Motor neuron (in vitro differentiated cells): Measurements from ENCODE around the gene NACC1. TPM values are rescaled to one million over a fixed set of nuclear protein-coding genes. Genes with fewer than 3 reads are reported as not detected.
A peak's percentile ranks its signal among the peaks of the same experiment; 100 is the strongest.
"Not testable (repeated sequence)": the region's sequence is repeated elsewhere in the genome, so short reads cannot be mapped to it uniquely, and the experiment has no call there.

Source experiments
- ATAC-seq, 8 experiments: fragments of 200-7000 bp; cut with Tn5 transposase; replicated peaks in 6 of 8; 2 replicates each; pipeline ENCODE4 v1.8.0; 2021; ENCODE audit warnings: mild to moderate bottlenecking in 8 of 8, moderate library complexity in 8 of 8
- H3K27ac ChIP-seq, 2 donors: fragments of 250-450 bp; sonication (Bioruptor Pico); 2 replicates each; pipeline ENCODE4 v1.9.0; 2021; ENCODE audit warnings: antibody characterized with exemption in 2 of 2, mild to moderate bottlenecking in 2 of 2, moderate library complexity in 1 of 2
- H3K4me1 ChIP-seq, 2 donors: fragments of 250-450 bp; sonication (Bioruptor Pico); replicated peaks in 1 of 2; 2 replicates each; pipeline ENCODE4 v1.6.1; 2021; ENCODE audit warnings: antibody characterized with exemption in 2 of 2, mild to moderate bottlenecking in 2 of 2, moderate library complexity in 1 of 2
- H3K4me3 ChIP-seq, 5 donors: fragments of 250-450 bp; sonication (Bioruptor Pico); 2 replicates each; pipeline ENCODE4 v1.9.0; 2021; ENCODE audit warnings: antibody characterized with exemption in 5 of 5, mild to moderate bottlenecking in 5 of 5, moderate library complexity in 4 of 5
- WGBS, 10 experiments: fragments of 450-650 bp; shearing (Covaris generic); methylation state at CpG; one replicate each; pipeline ENCODE4 v1.0.0; 2022; 5-methylcytosine and 5-hydroxymethylcytosine counted together
- in situ Hi-C, 9 experiments: fragments of 400-800 bp; cut with MboI; loops; one replicate each; pipeline ENCODE4 v1.15.0; 2021; ENCODE audit warnings: low sequenced_read_pairs in 9 of 9, low pct_unique_long_range_greater_than_20kb in 2 of 9; ENCODE audit not compliant: unreplicated experiment in 9 of 9
- total RNA-seq, 8 experiments: library from RNA; unstranded; fragments of 300-600 nt; gene quantifications; 2 replicates each; pipeline versions ENCODE4 v1.2.3 to v1.2.4, GENCODE V29; 2022

NACC1 gene
- total RNA-seq, 8 experiments from 2014 or later: 9.7 to 56.8 (median 28.3) TPM

GRCh38 chr19:13178291-13178690, 60.2 kb downstream of the NACC1 start:
- in situ Hi-C loops, ATAC-seq, H3K27ac ChIP-seq, H3K4me3 ChIP-seq, H3K4me1 ChIP-seq: not testable (repeated sequence)
- 71 to 97% (median 93%) methylated on average over 4 to 9 of the region's 10 CpGs; no CpG with 5 or more reads in 1 of the 10 experiments for WGBS, 10 experiments

- H3K4me3 ChIP-seq: no peak overlapping the region
- ATAC-seq: peak; percentile 57 to 90 (median 68)
- H3K27ac ChIP-seq: peak overlapping the region in 1 of 2 donors; percentile 13
- H3K4me1 ChIP-seq: peaks cover 7 to 8% of the 10 kb centered on the region in 2 donors
- 0 to 67% (median 42%) methylated on average over 1 to 9 of the region's 16 CpGs; no CpG with 5 or more reads in 4 of the 10 experiments for WGBS, 10 experiments
- in situ Hi-C loops: no loop called here
Measured at GRCh38 chr19:13181747-13182388, 63.8 kb downstream of the NACC1 start.

GRCh38 chr19:13184926-13185325, 66.9 kb downstream of the NACC1 start:
- ATAC-seq, H3K4me3 ChIP-seq, H3K4me1 ChIP-seq, in situ Hi-C loops, H3K27ac ChIP-seq: not testable (repeated sequence)
- WGBS, 10 experiments: 70 to 100% (median 96%) methylated on average over 2 to 15 of the region's 23 CpGs; no CpG with 5 or more reads in 4 of the 10 experiments

GRCh38 chr19:13185763-13186657, 67.9 kb downstream of the NACC1 start:
- WGBS, 10 experiments: 75 to 100% (median 87%) methylated on average over 2 to 13 of the region's 22 CpGs; no CpG with 5 or more reads in 1 of the 10 experiments
- H3K27ac ChIP-seq, H3K4me3 ChIP-seq, H3K4me1 ChIP-seq, in situ Hi-C loops: not testable (repeated sequence)
- peak in 4 of 8 experiments; percentile 18 to 69 (median 42) for ATAC-seq

- H3K4me1 ChIP-seq, in situ Hi-C loops, ATAC-seq, H3K4me3 ChIP-seq, H3K27ac ChIP-seq: not testable (repeated sequence)
- WGBS, 10 experiments: no CpG with 5 or more reads among the region's 38 CpGs
Measured at GRCh38 chr19:13186688-13187087, 68.6 kb downstream of the NACC1 start.

GRCh38 chr19:13187419-13187818, 69.4 kb downstream of the NACC1 start:
- ATAC-seq: no peak
- H3K4me1 ChIP-seq: no peaks in the 10 kb centered on the region
- no peak overlapping the region for H3K4me3 ChIP-seq
- no peak overlapping the region for H3K27ac ChIP-seq
- in situ Hi-C loops: no loop called here
- 80 to 100% (median 95%) methylated on average over 2 to 4 of the region's 4 CpGs; no CpG with 5 or more reads in 4 of the 10 experiments for WGBS, 10 experiments

GRCh38 chr19:13189600-13189999, 71.5 kb downstream of the NACC1 start:
- in situ Hi-C loops: no loop called here
- WGBS, 10 experiments: 40 to 90% (median 83%) methylated on average over 1 to 4 of the region's 4 CpGs; no CpG with 5 or more reads in 5 of the 10 experiments

More at GRCh38 chr19:13189600-13189999, 71.5 kb downstream of the NACC1 start:
- H3K4me1 ChIP-seq: no peaks in the 10 kb centered on the region
- no peak overlapping the region for H3K27ac ChIP-seq
- ATAC-seq: no peak
- no peak overlapping the region for H3K4me3 ChIP-seq

Other genes with a start within 250 kb of the NACC1 start
- 10 to 100 TPM in 4 of 8 experiments, 1 to 10 TPM in 4; 2.2 to 70.1 (median 11.9) TPM for gene DNASE2, start 236.8 kb upstream of the NACC1 start, total RNA-seq
- gene KLF1, start 231.1 kb upstream of the NACC1 start, total RNA-seq: under 1 TPM in 4 of 8 experiments, not detected in 4; 0.11 to 0.33 (median 0.21) TPM
- 10 to 100 TPM in 5 of 8 experiments, 1 to 10 TPM in 3; 6.4 to 42.4 (median 17.4) TPM for gene GCDH, start 227.1 kb upstream of the NACC1 start, total RNA-seq
- gene SYCE2, start 199.0 kb upstream of the NACC1 start, total RNA-seq: 1 to 10 TPM in 1 of 8 experiments, under 1 TPM in 6, not detected in 1; 0.23 to 1.0 (median 0.71) TPM
- 100 to 1,000 TPM in 3 of 8 experiments, 10 to 100 TPM in 5; 49.5 to 112 (median 74.9) TPM for gene FARSA, start 184.6 kb upstream of the NACC1 start, total RNA-seq
- 100 to 1,000 TPM; 289 to 982 (median 397) TPM for gene CALR, start 179.7 kb upstream of the NACC1 start, total RNA-seq
- 100 to 1,000 TPM in 2 of 8 experiments, 10 to 100 TPM in 6; 41.9 to 114 (median 67.4) TPM for gene RAD23A, start 172.4 kb upstream of the NACC1 start, total RNA-seq
- gene GADD45GIP1, start 161.0 kb upstream of the NACC1 start, total RNA-seq: 10 to 100 TPM; 18.2 to 51.6 (median 28.3) TPM
- under 1 TPM in 6 of 8 experiments, not detected in 2; 0.09 to 0.47 (median 0.31) TPM for gene DAND5, start 148.7 kb upstream of the NACC1 start, total RNA-seq
- gene NFIX, start 122.8 kb upstream of the NACC1 start, total RNA-seq: 10 to 100 TPM in 4 of 8 experiments, under 1 TPM in 4; under 0.01 to 72.3 (median 6.4) TPM
- 1 to 10 TPM in 2 of 8 experiments, under 1 TPM in 5, not detected in 1; 0.11 to 1.3 (median 0.58) TPM for gene LYL1, start 15.4 kb upstream of the NACC1 start, total RNA-seq
- gene TRMT1, start 1.5 kb upstream of the NACC1 start, total RNA-seq: 10 to 100 TPM; 21.8 to 59.3 (median 34.6) TPM
- gene STX10, start 32.1 kb downstream of the NACC1 start, total RNA-seq: 10 to 100 TPM; 23.4 to 57.5 (median 34.1) TPM
- 10 to 100 TPM; 33.2 to 61.5 (median 39.8) TPM for gene IER2, start 32.1 kb downstream of the NACC1 start, total RNA-seq